Inflammatory macrophage (primary cell): ENCODE results near the gene TSHZ2.
"Not testable (repeated sequence)": the region's sequence is repeated elsewhere in the genome, so short reads cannot be mapped to it uniquely, and the experiment has no call there.

Source experiments
- DNase-seq, 2 donors: peaks; one replicate each; pipeline ENCODE4 v3.0.0-alpha.2; 2020 to 2022

The TSHZ2 gene

DNA sequence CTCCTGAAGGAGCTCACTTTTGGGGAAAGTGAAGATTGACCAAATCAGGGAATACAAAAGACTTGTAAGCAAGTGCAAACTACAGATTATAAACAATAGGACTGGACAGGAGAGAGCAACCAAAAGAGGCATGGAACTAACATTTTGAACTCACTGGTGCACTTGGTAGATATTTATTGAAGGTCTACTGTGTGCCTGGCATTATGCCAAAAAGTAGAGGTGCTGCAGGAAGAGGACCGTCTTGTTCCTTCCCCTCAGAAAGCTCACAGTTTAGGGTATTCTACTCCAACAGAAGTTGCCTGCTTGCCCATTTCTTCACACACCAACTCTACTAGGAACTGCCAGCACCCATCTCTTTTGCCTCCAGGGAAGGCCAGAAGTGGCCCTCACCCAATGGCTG, 10.0 kb upstream of the TSHZ2 start:
- DNase-seq: no peak

DNA sequence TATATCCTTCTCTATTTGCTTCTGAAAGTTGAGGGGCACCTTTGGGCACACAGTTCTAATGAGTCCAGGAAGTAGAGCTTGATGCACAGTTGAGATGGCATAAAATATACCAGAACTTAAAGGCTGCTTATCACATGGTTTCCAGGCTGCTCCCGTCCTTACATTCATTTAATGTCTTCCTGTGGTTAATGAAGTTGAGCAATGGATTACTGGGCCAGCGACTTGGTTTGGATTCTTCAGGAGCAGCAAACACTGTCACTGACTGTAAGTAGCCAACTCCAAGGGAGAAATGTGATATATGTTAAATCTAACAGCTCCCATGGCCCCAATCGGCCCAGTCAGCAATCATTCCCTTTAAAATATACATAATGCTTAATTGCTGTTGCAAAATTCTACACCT, 9.0 kb upstream of the TSHZ2 start:
- no peak for DNase-seq

GRCh38 chr20:52964131-52964530, 8.0 kb upstream of the TSHZ2 start:
- no peak for DNase-seq

DNA sequence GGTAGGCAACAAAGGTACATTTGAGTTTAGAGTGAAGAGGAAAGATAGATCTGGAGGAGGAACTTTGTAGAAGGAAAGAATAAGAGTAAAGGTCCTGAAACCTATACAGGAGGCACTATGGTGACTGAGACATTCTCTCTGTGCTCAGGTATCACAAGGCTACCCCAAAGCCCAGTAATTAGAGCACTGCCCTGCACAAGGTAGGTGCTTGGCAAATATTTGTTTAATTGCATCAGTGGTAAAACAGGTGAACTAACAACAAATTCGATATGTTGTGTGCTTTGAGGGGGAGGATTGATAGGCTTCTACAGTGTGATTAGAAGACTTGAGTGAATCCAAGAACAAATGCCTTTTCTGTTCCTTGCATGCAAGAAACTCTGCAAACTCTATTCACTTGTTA, 6.8 kb upstream of the TSHZ2 start:
- no peak for DNase-seq

- no peak for DNase-seq
Measured at GRCh38 chr20:52965819-52966218, 6.3 kb upstream of the TSHZ2 start.

- DNase-seq: not testable (repeated sequence)
Measured at GRCh38 chr20:52966543-52966942, 5.6 kb upstream of the TSHZ2 start.

GRCh38 chr20:52971498-52972189, 514 bp upstream of the TSHZ2 start:
- no peak for DNase-seq

GRCh38 chr20:52972965-52973819, 1.0 kb downstream of the TSHZ2 start:
- no peak for DNase-seq

DNA sequence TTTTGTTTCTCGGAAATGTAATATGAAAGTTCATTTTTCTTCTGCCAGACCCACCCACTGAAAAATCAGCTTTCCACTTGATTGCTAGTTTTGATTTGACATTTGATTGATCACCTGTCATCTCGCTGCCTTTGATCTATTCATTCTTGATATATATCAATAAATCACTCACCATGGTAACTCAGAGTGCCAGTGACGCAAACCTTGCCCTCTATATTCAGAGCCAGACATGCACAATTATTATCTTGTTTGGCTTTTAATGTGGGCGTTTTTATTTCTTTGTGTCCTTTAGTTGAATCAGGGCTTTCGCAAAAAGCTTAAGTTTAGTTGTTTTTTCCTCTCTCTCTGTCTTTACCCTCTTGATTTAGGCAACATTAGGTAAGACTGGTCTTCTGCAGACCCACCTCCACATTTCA, 2.0 kb downstream of the TSHZ2 start:
- DNase-seq: no peak

- DNase-seq: no peak
Measured at GRCh38 chr20:52975029-52975732, 3.0 kb downstream of the TSHZ2 start.

- DNase-seq: no peak
Measured at GRCh38 chr20:52975803-52976531, 3.8 kb downstream of the TSHZ2 start.

GRCh38 chr20:52978851-52979250, 6.7 kb downstream of the TSHZ2 start:
- no peak for DNase-seq

DNA sequence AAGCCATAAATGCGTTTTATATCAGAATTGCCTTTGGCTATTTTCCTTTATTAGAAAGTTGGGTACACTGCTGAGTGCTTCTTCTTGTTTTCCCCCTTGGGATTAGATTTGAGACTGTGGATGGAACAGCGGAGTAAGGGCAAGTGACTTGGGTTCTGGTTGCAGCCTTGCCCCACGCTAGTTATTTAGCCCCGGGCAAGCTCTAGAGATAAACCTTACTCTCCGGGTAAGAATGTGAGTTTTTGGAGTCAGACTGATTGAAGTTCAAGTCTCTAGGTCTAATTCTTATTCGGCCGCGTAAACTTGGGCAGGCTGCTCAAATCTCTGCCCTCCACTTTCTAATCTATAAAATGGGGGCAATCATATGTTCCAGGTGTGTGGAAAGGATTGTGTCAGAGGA, 8.9 kb downstream of the TSHZ2 start:
- DNase-seq: no peak

GRCh38 chr20:52983726-52984450, 11.7 kb downstream of the TSHZ2 start:
- DNase-seq: no peak

- DNase-seq: no peak
Measured at GRCh38 chr20:52984451-52984810, 12.3 kb downstream of the TSHZ2 start.

- DNase-seq: no peak
Measured at GRCh38 chr20:52985687-52986086, 13.5 kb downstream of the TSHZ2 start.

DNA sequence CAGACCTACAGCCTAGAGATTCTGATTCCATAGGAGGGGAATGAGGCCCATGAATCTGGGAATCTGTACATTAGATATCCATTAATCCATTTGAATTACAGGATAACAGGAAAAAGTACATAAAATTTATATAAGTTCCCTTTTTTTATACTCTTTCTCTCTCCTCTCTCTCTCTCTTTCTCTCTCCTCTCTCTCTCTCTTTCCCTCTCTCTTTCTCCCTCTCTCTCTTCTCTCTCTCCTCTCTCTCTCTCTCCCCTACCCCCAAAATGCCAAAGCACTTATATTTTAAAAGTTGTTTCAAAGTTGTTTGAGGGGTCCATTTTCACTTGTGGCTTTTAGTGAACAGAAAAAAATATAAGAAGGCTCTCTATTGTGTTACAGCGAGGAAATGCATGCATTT, 15.1 kb downstream of the TSHZ2 start:
- no peak for DNase-seq

DNA sequence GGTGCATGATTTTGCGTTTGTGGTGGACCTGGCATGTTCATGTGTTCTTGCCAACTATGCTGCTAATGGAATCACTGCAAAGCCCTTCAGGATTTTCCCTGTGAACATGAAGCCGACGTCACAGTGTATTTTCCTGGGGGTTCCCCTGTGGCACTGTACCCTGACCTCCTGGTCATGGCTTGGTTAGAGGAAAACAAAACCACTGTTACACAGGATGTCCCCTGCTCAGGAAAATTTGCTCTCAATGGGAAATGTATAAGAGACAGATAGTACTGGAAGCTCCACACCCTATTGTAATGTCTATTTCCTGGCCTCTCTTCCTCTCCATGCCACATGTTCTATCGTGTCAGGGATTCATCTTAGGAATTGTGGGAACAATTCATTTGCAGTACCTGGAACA, 19.7 kb downstream of the TSHZ2 start:
- DNase-seq: no peak

- DNase-seq: no peak
Measured at GRCh38 chr20:52992632-52993031, 20.5 kb downstream of the TSHZ2 start.

DNA sequence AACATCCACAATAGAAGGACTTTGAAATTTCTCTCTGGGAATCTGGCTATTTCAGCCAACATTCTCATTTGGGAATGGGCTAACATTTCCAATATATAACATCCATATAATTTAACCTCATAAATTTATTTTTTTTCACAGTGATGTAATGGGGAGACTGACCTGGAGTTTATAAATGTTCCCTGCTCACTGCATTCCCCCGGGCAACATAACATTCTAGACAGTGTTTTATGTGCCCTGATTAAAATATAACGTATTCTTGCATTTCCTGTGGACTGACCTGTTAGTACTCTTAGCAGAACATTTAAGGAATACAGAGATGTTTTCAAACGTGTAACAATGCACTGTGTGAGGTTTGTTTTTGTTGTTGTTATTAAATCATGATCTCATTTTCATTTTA, 20.9 kb downstream of the TSHZ2 start:
- DNase-seq: no peak

DNA sequence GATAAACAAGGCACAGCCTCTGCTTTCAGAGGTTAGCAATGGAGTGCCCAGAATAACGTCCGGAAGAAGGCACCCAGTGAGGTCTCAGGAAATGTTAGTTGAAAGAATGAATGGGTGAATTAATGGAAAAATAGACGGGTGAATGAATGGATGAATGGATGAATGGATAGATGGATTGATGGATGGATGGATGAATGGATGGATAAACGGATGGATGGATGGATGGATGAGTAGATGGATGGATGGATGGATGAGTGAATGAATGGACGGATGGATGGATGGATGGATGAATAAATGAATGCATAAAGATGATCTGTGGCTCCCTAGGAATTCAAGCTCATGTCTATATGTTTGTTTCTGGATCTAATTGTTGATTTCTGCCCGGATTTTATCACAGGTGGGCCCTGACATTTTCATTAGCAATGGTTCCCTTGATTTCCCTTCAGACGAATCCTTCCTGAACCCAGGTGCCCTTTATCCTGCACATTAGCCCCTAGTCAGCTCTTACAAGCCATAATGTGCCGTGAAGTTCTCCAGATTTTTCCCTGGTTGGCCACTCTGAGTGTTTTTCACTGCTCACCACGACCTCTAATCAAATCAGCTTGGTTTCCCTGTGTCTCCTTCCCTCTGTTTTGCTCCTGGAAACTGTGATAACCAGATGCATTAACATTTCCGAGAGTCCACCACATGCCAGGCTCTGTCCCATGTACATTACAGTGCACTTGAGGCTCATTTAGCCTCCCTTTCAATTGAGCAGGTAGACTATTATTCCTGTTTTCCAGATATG, 22.2 kb downstream of the TSHZ2 start:
- no peak for DNase-seq
